NCI-H774 (cell line): ENCODE measurements around the gene PRM1.

ENCODE experiments used
- DNase-seq: peaks from one replicate; lab custom pipeline; 2025; lab: John Stamatoyannopoulos, UW

Gene PRM1

DNA sequence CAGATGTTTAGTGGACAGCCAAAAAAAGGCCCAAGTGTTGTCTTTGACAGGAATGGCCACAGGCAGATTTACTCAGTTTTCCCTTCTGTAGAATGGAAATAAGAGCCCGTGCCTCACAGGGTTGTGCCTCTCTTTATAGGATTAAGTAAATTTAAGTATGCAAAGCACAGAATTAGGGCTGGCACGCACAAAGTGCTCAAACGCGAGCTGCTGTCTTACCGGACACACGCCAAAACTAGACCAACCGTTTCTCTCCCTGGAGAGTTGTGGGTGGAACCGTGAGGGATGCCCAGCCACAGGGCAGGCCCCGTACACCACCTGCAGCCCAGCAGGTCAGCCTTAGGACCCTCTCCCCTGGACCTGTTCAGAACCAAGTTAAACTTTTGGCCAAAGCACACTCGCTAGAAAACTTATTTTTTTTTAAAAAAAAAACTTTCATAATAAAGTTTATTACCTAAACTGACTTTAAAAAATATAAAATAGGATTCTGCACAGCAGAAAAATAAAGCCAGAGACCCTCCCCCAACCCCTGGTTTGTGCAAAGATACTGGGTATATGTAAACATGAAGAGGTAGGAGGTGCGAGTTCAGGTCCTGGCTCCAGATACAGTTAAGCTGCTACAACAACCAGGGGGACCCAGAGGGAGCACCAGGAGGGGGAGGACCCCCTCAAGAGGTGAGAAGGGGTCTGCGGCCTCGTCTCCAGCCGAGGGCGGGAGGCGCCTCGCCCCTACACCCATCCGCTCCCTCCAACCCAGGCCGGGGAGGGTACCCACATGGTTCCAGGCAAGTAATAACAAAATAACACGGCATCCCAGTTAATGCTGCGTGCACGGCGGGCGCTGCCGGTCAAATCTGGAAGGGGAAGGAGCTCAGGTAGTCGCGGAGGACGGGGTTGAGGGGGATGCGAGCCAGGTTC lies 26.9 kb downstream of the PRM1 start:
- no peak for DNase-seq

DNA sequence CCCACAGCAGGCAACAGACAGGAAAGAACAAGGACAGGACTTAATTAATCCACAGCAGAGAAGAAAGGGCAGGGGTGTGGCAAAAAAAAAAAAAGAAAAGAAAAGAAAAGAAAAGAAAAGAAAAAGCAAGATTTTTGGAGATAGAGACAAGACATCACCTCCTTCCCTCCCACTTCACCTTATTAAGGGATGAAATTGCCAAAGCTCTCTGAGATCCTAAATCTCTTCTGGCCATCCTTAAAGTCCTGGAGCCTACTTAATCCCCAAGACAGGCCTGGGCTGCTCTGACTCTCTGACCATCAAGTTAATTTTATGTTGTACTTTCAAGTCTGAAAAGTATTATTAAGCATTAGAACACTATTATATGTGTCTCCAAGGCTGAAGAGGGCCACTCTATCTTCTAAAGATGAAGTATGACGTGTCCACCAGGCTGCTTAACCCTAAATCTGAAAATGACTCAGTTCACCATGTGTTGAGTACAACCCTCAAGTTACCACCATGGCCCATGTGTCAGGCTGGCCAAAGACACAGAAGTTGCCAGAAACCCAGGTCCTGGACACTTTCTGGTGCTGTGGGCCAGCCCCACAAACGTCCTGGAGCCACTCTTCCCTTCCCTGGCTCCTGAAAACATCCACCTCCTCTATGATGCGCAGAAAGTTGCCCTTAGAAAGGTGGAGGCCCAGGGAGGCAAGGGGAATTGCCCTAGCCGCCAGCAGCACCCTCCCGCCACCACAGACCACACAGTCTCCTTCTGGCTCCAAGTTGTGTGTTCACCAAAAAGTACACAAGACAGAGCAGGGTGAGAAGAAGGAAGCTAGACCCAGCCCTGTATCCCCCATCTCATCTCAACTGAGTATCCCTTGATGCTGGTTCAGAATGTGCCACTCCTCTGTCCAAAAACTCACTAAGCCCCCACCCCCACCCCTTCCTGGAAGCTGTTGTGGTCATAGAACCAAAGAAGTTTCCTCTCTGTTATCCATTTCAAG lies 27.8 kb downstream of the PRM1 start:
- no peak for DNase-seq

DNA sequence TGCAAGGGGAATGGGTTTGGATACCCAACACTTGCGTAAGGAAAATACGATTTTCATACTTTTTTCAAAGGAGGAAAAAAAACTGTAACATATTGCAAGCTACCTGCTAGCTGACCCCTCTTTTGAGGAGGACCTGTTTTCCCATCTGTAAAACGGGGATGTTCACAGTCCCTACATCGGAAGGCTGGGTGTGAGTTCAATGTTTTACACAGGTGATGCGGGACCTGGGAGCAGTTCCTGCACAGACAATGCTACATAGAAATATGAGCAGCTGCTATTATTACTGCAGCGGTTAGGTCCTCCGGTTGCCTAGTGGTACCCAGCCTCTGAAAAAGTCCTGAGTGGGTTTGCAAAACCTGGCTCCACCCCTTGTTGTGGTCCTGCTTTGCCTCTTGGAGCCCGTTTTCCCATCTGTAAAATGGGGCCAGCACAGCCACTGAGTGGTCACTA lies 28.6 kb downstream of the PRM1 start:
- DNase-seq = no peak

DNA sequence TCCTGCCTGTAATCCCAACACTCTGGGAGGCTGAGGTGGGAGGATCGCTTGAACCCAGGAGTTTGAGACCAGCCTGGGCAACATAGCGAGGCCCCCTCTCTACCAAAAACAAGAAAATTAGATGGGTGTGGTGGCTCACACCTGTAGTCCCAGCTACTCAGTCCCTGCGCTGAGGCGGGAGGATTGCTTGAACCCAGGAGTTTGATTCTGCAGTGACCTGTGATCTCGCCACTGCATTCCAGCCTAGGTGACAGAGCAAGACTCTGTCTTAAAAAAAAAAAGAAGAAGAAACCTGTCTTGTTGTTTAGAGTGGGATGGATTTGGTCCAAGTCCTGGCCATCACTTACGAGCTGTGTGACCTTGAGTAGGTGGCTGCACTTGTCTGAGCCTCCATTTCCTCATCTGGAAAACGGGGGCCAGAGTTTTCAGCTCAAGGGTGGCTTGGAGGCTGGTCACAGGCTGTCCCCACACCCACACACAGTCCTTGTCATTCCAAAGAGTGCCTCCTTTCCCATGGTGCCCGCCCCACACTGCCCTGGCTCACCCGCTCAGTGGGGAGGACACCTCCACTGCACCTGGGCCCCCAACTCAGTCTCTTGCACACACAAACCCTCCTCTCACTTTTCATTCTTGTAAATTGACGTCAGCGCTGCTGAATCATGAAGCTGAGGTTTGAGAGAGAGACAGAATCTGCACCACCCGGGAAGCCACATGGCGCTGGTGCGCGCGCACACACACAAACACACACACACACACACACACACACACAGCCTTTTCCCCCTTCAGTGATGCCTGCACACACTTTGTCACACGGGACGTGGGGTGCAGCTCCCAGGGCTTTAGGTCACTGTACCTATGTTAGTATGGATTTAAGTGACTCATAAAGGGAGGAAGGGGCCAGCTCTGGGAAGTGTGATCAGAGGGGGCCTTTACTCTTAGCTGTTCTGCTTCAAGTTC lies 29.3 kb downstream of the PRM1 start:
- no peak for DNase-seq

DNA sequence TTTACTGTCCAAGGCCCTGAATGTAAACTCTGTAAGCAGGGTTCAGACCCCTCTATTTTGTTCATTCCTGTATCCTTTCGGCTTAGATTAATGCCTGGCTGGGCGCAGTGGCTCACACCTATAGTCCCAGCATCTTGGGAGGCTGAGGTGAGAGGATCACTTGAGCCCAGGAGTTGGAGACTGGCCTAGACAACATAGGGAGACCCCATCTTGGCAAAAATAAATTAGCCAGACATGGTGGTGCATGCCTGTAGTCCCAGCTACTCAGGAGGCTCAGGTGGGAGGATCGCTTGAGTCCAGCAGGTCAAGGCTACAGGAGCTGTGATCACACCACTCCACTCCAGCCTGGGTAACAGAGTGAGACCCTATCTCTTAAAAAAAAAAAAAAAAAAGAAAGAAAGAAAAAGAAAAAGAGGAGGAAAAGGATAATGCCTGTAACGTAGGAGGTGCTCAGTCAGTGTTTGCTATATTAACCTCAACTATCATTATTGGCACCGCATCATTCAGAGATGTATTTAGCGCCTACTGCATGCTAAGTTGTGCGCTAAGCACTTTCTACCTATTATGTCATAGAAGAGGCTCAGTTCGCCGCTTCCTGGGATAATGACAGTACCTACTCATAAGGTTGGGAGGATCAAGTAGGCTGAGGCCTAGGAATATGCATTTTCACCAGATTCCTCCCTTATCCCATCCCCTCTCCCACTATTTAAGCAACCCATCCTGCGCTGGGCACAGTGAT lies 30.2 kb downstream of the PRM1 start:
- no peak for DNase-seq

DNA sequence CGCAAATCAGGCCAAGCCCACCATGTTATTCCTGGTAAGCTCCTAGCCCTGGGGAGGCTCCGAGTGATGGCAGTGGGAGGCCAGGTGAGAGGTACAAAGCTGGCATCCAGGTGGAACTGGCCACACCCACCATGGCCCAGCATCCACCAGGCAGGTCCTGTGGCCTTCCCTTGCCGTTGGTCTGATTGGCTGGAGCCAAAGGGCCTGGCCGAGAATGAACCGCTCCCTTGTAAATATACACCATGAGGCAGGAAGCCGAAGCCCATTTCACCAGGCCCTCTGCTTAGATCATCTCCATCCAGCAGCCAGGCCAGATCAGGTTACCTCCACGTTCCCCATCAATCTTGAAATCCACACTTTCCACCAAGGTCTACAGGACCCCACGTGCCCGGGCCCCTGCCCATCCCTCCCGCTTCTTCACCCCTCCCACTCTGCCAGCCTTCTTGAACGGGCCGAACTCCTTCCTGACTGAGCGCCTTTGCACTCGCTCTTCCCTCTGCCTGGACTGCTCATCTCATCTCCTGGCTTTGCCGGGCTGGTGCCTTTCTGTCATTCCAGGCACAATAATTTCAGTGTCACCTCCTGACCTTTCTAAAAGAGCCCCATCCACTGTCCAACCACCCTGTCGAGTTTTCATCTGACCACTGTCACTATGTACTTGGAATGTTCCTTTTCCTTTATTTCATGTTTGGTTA lies 30.9 kb downstream of the PRM1 start:
- no peak for DNase-seq

DNA sequence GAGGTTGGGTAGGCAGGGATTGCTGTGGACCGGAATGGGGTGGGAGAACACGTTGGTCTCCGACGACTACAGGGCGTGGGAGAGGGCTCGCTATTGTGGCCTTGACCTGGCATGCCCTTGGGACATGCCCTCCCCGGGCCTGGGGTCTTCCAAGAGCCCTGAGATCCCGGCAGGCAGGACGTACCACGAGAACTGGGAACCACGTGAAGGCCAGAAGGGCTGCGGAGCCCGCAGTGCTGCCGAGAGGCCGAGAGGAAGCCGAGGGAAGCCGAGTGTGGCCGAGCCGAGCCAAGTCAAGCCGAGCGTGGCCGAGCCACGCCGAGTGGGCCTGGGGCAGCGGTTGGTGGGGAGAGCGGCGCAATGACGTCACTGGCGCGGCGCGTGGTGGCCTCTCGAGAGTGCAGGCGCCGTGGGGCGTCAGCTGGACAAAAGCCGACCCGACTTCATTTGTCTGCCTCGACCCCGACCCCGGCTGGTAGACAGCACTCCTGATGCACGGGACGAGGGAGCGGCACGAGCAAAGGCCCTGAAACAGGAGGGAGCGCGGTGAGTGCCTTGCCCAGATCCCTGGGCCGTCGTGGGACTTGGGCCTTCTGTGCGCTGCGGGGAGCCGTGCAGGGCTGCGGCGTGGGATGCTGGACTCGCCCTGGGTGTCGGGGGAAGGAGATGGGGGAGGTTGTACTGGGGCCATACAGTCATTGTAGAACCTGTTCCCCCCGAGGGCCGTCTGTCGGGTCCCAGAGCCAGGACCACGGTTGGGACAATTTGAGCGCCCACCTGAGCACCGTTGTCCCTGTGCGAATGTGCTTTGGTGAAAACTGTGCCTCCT lies 31.7 kb downstream of the PRM1 start:
- no peak for DNase-seq

DNA sequence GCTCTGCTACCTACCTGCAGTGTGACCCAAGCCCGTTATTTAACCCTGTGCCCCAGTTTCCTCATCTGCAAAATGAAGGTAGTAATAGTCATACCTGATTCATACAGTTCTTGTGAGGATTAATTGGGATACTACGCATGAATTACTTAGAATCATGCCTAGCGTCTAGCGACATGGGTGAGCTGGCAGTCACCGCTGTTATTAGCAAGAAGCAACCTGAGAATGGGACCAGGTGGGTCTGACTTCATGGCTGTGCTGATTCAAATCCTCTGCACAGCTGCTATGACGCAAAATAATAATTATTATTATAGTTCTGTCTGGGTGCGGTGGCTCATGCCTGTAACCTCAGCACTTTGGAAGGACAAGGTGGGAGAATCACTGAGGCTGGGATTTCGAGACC lies 33.0 kb downstream of the PRM1 start:
- no peak for DNase-seq

DNA sequence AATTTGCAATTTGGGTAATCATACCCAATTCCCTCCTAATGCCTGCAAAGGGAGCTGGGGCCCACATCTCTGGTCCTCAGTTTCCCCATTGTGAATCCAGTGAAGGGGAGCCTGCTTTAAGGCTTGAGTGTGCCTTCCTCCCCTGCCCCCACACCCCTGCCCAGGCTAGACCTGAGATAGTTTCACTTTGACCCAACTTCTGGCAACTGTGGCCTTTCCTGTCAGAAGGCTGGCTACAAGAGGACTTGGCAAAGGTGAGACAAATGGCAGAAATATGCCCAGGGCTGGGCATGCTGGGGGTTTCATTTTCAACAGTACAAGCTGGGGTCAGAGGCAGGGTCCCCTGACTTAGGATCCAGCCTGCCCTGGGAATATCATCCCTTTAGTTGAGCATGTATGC lies 35.1 kb downstream of the PRM1 start:
- no peak for DNase-seq

DNA sequence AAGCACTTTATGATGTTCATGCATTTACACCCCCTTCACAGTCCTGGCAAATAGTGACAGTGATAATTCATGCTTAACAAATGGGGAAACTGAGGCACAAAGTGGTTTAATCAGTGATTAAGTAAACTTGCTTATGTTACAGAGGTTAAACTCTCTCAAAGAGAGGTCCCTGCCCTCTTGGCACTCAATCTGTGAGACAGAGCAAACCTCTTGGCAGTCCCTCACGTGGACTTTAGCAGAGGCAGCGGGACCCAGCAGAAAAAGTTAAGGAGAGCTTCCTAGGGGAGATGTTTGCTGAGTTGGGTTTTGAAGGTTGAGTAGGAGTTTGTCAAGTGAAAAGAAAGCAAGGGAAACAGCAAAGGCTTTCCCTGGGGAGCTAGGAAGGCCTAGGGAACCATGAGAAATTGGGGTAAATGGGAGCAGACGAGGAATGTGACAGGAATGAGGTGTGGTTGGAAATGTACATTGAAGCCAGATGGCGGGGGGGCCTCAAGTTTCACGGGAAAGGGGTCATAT lies 35.9 kb downstream of the PRM1 start:
- no peak for DNase-seq

DNA sequence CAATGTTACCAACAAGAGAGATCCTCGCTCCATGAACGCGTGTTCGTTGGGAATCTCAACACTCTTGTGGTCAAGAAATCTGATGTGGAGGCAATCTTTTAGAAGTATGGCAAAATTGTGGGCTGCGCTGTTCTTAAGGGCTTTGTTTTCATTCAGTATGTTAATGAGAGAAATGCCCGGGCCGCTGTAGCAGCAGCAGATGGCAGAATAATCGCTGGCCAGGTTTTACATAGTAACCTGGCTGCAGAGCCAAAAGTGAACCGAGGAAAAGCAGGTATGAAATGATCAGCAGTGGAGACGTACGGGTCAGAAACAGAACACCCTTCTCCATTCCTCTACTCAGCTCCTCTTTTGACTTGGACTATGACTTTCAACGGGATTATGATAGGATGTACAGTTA lies 38.5 kb downstream of the PRM1 start:
- DNase-seq = no peak

DNA sequence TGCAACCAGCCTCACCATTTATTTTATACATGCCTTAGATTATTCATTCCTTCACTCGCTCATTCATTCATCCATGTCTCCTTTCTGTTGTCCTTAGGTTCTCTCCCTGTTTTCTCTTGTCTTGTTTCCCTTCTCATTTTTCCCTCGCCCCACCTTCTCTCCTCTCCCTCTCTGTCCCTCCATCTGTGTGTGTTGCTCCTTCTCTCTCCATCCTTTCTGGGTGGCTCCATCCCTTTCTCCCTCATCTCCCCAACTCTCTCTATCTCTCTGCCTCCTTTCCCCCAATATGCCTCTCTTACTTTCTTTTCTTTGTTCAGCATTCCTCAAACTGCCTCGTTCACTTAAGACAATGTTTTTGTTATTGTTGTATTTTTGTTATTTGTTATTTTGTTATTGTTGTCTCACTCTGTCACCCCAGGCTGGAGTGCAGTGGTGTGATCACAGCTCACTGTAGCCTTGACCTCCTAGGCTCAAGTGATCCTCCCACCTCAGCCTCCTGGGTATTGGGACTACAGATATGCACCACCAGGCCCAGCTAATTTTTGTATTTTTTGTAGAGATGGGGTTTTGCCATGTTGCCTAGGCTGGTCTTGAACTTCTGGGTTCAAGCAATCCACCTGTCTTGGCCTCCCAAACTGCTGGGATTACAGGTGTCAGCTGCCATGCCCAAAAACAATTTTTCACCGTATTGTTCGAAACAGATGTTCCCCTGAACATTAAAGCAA lies 39.5 kb downstream of the PRM1 start:
- DNase-seq = no peak

DNA sequence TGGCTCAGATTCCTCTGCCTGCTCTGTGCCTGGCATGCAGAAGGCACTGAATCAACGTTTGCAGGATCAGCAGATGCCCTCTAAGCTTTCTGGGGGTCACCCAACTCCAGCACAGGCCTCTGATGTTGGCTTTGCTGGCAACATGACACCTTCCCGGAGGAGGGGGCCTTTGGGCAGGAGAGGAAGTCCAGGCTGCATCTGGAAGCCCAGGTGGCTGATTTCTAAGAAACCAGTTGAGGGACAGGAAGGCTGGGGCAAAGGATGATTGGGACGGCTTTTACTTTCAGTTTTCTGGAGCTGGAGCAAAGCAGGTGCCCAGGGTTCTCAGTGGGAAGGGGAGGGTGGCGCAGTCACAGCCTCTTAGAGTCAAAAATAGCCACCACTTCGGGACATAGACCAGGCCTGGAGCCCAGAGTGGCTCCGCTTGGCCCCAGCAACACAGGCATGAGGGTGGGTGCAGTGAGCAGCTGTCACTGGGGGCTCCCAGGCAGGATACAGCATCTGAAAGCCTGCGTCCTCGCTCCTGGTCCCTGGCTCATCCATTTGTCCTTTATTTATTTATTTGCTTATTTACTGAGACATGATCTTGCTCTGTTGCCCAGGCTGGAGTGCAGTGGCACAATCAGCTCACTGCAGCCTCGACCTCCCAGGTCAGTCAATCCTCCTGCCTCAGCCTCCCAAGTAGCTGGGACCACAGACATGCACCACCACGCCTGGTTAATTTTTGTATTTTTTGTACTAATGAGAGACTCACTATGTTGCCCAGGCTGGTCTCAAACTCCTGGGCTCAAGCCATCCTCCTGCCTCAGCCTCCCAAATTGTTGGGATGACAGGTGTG lies 40.3 kb downstream of the PRM1 start:
- DNase-seq = no peak

DNA sequence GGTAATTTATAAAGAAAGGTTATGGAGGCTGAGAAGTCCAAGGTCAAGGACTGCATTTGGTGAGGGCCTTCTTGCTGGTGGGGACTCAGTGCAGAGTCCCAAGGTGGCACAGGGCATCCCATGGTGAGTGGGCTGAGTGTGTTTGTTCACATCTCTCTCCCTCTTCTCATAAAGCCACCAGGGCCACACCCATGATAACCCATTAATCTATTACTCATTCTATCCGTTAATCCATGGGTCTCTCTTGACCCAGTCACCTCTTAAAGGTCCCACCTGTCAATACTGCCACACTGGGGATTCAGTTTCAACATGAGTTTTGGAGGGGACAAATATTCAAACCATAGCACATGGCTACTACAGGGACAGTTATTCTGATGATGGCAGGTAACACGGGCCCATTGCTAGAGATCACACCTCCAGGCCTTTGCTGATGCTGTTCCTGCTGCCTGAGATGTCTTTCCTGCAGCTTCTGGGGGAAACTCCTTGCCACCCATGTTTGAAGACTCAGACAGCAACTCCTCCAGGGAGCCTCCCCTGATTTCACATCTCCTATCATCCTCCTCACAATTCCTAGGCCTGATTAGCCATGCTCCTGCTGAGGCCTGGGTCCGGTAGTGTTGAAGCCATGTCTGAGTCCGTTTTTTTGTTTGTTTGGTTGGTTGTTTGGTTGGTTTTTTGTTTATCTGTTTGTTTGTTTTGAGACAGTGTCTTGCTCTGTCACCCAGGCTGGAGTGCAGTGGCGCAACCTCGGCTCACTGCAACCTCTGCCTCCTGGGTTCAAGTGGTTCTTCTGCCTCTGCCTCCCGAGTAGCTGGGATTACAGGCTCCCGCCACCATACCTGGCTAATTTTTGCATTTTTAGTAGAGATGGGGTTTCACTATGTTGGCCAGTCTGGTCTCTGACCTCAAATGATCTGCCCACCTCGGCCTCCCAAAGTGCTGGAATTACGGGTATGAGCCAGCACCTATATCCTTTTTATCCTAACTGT lies 41.2 kb downstream of the PRM1 start:
- no peak for DNase-seq

DNA sequence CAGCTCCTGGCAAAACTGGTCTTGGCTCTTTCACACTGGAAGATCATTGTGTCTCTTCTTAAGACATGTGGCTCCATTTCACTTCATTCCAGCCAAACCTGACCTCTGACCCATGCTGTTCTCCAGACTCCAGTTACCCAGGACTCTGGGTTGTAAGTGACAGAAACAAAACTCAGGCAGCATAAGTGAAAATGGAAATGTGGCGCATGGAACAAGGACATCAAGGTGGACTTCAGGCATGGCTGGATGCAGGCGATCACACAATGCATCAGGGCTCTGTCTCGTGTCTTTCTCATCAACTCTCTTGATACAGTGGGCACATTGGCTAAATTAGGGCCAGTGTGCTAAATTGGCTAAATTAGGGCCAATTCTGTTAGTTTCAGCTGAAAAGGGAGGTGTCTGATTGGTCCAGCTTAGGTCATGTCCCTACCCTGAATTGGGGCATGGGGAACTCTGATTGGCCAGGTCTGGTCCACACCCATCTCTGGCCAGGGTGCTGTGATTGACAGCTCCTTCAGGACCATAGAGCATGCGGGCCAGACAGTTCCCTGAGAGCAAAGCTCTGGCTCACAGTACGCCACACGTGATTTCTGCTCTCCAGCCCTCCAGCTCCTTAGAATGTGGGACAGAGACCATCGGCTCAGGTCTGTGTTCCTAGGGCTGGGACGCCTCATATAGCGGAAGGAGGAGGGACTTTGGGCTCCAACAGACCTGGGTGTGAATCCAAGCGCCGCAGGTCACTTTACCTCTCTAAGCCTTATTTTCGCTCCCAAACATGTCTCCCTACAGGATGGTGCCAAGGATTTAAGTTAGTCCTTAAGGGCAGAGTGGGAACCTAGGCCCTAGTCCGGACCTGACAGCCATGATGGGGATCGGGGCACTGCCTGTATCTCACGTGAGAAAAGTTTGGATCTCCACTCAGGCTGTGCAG lies 42.6 kb downstream of the PRM1 start:
- DNase-seq = no peak
